Measurements from ENCODE around the gene ENSA.
"Not testable (repeated sequence)": the region's sequence is repeated elsewhere in the genome, so short reads cannot be mapped to it uniquely, and the experiment has no call there.

ENSA gene

DNA sequence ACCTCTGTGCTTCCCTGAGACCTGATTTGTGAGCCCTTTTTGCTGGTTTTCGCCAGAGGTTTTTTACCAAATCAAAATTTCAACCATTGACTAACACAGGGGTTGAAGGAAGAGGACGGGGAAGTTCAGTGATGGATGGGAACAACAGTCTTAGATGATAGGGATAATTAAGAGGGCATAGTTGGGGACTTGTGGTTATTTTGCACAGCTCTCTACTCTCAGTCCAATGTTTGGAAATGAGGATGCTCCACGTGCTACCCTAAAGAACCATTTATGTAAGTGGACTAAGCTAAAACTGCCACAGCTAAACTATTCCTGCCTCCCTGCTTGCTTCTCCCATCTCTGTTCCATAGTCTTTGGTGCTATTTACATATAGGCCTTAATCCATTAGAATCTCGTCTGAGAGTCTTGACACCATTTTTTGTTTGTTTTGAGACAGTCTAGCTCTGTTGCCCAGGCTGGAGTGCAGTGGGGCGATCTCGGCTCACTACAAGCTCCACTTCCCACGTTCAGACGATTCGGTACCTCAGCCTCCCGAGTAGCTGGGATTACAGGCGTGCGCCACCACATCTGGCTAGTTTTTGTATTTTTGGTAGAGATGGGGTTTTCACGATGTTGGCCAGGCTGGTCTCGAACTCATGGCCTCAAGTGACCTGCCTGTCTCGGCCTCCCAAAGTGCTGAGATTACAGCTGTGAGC is 49.3 kb downstream of the ENSA start:
- DNase-seq, result no peak

DNA sequence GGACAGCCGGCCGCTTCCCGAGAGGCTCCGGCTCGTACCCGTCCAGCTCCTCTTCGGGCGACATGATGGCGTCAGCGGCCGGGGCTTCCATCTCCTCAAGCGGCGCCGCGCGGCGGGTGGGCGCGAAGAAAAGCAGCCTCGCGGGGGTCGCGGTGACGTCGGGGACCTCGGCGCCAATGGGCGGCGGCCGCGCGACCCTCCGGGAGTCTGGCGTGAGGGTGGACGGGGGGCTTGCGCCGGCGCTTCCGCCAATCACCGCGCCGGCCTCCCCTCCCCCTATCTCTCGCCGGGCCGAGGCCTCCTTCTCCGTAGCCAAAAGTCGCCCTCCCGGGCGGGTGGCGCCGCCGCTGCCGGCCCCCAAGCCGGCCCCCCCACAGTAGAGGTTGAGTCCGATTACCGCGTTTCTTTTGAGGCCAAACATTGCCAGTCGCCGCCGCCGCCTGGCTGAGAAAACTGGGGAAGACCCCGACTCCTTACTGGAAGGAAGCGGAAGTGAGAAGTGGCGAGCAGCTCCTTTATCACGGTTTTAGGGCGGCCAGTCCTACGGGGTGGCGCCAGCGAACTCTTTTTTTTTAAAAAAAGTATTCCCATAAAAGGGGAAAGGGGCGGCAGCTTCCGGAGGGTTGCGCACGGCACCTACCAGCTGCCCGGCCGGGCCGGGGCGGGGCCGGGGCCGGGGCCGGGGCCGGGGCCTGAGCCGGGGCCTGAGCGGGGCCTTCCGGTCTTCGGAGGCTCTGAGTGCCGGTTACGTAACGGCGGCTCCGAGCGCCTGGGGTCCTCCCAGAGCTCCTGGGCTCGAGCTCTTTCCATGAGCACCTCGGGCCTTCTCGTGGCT is 50.1 kb downstream of the ENSA start, which contains the start of gene MCL1:
Gene MCL1 (minus strand): TSS at position 501 of the 835 bp plus-strand sequence. CDS start 80 bp downstream, at position 421.
- DNase-seq, result peak; percentile 95 to 98

DNA sequence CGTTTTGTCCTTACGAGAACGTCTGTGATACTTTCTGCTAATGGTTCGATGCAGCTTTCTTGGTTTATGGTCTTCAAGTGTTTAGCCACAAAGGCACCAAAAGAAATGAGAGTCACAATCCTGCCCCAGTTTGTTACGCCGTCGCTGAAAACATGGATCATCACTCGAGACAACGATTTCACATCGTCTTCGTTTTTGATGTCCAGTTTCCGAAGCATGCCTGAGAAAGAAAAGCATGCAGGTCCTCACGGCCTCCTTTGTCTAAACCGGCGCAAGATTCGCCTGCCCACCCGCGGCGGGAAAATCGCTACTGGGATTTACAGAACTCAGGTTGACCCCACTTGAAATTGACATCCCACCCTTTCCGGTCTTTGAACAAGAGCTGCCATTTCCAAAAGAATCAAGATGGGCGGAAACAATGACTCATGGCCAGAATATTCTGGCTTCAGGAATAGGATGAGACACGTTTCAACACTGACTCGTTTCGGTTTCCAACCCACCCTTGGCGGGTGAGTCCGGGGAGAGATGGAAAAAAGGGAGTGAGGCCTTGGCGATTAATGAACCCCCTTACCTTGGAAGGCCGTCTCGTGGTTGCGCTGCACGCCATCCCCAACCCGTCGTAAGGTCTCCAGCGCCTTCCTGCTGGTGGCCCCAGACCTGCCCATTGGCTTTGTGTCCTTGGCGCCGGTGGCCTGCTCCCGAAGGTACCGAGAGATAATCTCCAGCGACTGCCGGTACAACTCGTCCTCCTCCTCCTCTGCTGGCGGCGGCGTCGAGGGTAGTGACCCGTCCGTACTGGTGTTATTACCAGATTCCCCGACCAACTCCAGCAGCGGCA is 50.9 kb downstream of the ENSA start:
- peak; percentile 21 to 84 for DNase-seq

DNA sequence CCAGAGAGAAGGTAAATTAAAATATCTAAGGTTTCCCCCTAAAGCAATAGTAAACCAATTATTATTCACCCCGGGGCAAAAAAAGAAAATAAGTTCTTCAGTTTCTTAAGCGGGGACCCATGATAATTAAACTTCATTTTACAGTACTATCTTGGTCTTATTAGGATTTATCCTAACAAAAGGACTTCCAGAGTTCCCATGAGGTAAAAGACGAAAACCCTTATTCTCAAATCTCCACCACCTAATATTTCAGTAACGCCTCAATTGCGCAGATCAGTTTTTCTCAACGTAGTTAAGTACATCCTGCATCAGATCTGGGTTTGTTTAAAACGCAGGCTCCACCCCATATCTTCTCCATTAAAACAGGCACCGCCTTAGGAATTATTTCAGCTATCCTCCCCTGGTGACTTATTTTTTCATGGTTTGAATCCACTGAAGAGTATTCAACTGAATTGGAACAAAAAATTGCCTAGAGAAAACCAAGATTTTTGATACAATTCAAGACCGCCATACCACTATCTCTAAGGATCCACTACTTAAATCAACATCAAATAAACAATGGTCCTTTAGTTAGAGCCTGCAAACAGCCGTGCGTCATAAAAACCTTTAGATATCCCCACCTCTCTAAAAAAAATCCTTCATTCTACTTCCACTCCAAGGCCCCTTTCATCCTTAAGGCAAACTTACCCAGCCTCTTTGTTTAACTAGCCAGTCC is 51.7 kb downstream of the ENSA start:
- no peak for DNase-seq

DNA sequence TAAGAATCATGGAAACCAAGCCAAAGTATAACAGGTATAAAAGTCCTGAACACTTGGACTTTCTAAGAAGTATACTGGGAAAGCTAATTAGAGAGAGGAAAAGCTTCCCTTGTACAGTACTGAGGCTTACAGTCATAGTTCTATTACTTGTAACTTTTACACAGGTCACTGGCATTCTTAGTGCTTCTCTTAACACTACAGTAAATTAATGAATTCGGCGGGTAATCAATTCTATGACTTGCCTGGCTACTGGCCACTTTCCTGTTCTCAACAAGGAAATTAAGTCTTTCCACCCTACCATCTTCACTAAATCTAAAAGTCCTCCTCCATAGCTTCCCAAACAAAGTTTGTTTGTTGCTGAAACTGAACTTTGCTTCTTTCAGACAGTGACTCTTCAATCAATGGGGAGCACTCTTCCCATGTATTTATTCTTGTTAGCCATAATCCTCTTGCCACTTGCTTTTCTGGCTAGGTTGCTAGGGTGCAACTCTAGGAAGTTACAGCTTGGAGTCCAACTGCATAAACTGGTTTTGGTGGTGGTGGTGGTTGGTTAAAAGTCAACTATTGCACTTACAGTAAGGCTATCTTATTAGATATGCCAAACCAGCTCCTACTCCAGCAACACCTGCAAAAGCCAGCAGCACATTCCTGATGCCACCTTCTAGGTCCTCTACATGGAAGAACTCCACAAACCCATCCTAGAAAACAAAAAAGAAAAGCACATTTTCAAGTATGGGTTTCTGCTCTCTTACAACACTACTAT is 52.4 kb downstream of the ENSA start:
- DNase-seq, result no peak

DNA sequence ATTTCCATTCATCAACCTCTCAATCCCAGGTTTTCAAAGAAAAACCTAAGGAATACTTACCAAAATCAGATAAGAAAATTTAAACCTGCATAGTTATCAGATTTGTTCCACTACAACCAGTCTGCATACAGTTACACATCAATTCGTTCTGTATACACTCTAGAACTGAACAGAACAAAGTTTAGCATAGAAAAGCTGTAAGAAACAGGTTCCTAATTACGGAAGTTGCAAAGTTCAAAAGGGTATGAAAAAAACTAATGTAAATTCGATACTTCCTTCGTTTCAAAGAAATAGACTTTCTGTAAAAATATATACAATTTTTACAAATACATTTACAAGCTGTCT is 53.1 kb downstream of the ENSA start:
- no peak for DNase-seq

DNA sequence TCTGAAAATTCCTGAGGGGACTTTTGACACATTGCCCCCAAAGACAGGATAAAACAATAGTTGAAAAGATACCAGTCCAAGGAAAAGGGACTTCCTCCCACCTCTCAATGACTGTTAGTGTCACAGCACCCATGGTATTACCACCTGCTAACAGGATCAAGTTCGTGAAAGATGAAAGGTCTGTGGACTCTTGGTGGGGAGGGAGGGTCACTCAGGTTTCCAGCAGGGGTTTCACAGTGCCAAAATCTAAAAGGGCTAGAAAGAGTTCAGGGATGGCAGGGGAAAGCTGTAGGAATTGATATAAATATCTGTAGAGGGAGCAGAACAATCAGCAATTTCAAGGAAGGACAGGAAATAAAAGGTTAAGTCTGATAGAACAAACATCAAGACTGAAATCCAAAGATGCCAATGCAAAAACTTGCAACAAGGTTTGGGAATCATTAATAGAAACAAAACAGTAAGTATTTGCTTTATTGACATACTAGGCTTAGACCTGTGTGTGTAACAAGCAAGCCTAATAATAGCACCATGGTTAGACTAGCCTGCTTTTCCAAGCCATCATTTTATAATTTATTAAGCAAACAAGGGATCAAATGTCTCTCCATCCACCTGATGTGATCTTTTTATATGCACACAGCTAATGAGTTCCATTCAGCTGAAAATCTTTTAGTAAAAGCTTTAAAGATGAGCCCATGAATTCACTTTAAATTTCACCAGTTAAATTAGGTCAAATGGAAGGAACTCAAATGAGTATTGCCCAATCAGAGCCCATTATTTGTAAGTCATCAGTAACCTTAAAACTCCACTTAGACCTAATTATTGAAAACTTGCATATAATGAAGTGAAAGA is 53.7 kb downstream of the ENSA start:
- DNase-seq, result no peak

DNA sequence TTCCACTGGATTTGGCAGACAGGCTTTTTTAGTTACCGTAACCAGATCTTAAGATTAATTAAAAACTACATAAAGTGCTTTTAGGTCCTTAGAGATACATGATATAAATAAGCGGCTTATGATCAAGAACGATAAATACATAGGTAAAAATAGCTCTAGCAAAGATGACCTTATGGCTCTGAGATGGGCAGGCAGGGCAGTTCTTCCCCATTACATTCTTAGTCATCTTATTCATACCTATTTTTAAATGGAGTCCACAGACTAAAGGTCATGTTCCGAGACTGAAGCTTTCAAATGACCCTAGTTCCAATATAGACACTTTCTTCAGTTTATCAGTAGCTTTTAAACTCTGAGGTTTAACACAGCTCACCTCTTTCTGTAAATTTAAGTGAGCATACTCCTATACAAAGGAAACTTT is 54.3 kb downstream of the ENSA start:
- DNase-seq, result no peak

DNA sequence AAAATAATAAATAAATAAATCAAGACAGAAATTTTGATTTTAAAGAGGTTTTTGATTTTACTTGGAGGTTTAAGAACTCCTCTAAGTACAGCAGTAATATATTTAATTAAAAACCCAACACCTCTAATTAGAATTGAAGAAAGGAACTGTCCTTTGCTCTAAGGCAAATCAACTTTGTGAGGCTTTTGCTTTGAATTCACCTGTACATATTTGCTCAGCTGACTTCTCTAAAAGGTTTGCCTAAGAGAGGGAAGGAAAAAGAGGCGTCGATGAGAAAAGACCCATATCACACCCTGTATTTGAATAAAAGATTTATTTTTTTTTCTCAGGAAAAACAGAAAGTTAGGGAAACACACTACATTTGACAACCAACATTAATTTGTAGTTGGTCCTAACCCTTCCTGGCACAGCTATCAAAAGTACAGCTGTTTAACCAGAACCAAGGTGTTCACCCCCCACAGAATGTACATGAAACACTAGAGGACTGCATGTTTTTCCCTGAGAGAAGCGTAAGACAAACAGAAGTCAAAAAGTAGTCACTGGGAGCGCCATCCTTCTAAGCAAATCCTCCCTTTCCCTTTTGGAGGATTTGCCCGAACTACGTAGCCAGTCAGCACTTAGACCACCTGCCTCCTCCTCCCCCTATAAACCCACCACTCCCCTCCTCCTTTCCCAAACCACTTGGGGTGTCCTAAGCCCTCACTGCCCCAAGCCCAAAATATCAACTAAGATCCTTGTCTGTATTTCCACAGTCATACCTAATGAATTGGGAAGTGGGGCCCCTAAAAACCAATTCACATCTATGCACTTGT is 54.9 kb downstream of the ENSA start:
- no peak for DNase-seq

DNA sequence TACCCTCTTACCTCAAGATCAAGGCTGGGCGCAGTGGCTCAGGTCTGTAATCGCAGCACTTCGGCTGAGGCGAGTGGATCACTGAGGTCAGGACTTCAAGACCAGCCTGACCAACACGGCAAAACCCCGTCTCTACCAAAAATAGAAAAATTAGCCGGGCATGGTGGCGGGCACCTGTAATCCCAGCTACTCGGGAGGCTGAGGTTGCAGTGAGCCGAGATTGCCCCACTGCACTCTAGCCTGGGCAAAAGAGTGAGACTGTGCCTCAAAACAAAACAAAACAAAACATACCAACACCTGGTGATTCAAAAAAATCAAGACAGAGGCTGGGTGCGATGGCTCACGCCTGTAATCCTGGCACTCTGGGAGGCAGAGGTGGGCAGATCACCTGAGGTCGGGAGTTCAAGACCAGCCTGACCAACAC is 55.8 kb downstream of the ENSA start:
- DNase-seq, result not testable (repeated sequence)

DNA sequence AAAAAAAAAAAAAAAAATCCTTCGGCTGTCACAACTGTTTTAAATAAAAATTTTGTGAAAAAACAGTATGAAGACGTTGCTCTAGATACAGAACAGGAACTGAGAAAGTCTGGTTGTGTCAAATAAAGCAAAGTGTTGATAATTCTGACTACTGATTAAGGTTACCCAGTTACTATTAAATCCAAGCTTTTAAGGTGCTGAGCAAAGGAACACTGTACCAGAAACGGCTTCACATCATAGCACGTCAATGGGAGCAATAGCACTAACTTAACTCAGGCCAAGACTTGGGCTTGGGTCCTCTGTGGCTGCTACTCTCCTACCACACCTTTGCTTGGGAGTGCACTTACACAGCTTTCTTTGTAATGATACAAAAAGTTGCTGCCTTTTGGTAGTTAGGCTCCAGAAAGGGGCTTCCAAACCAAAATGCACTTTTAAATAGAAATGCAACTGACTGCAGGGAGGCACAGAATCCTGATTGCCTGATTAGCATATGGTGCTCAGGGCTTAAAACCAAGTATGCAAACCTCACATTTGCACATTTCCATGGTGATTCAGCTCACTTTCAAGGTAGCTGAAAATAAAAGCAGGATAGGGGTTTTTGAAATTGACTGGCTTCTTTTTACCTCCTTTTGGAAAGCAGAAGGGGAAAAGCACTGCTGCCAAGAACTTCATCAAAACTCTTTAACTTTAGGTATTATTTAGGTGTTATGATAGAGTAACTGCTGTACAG is 56.3 kb downstream of the ENSA start:
- DNase-seq, result no peak
